ENCODE results near the gene ACVRL1.
A peak's percentile ranks its signal among the peaks of the same experiment; 100 is the strongest.

Gene ACVRL1

GRCh38 chr12:51970904-51971646, 63.8 kb downstream of the ACVRL1 start:
- TF ChIP-seq, protein P1, sequence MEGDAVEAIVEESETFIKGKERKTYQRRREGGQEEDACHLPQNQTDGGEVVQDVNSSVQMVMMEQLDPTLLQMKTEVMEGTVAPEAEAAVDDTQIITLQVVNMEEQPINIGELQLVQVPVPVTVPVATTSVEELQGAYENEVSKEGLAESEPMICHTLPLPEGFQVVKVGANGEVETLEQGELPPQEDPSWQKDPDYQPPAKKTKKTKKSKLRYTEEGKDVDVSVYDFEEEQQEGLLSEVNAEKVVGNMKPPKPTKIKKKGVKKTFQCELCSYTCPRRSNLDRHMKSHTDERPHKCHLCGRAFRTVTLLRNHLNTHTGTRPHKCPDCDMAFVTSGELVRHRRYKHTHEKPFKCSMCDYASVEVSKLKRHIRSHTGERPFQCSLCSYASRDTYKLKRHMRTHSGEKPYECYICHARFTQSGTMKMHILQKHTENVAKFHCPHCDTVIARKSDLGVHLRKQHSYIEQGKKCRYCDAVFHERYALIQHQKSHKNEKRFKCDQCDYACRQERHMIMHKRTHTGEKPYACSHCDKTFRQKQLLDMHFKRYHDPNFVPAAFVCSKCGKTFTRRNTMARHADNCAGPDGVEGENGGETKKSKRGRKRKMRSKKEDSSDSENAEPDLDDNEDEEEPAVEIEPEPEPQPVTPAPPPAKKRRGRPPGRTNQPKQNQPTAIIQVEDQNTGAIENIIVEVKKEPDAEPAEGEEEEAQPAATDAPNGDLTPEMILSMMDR (IDR thresholded peaks at IDR 0.05; ENCODE audit: low read length), result peak; percentile 57
- TF ChIP-seq EZH2phosphoT487 (IDR thresholded peaks at IDR 0.05; ENCODE audit: low read length), result no peak
- Histone ChIP-seq H3K4me3 (ENCODE audit: low read length) (no peak overlapping the region), H3K4me1 (ENCODE audit: low read length) (peaks cover 17% of the 10 kb centered on the region), H3F3A (ENCODE audit: insufficient read depth, low read length) (peaks cover 4% of the 10 kb centered on the region), H3K9me3 (replicated peaks; ENCODE audit: insufficient read depth, low read length) (no peaks in the 10 kb centered on the region), H3K9ac (ENCODE audit: low read length) (no peak overlapping the region), H3K4me2 (ENCODE audit: low read depth, low read length) (peak overlapping the region; percentile 46), H4K20me1 (ENCODE audit: insufficient read depth, low read length) (no peaks in the 10 kb centered on the region), H3K36me3 (replicated peaks; ENCODE audit: insufficient read depth, low read length) (no peaks in the 10 kb centered on the region), H2AFZ (ENCODE audit: low read length) (no peak overlapping the region), H3K27ac (ENCODE audit: low read length) (no peak overlapping the region), H3K79me2 (ENCODE audit: low read length) (no peaks in the 10 kb centered on the region), H3K9me2 (replicated peaks; ENCODE audit: insufficient read depth, low read length) (no peaks in the 10 kb centered on the region), H3K27me3 (replicated peaks; ENCODE audit: insufficient read depth, low read length) (peaks cover 26% of the 10 kb centered on the region; the same call in 1 of the 2 replicates)
- peak; percentile 23 for DNase-seq

- no peak overlapping the region for H3K27ac ChIP-seq (ENCODE audit: low read length)
Observed at GRCh38 chr12:51971679-51972421, 64.5 kb downstream of the ACVRL1 start.

DNA sequence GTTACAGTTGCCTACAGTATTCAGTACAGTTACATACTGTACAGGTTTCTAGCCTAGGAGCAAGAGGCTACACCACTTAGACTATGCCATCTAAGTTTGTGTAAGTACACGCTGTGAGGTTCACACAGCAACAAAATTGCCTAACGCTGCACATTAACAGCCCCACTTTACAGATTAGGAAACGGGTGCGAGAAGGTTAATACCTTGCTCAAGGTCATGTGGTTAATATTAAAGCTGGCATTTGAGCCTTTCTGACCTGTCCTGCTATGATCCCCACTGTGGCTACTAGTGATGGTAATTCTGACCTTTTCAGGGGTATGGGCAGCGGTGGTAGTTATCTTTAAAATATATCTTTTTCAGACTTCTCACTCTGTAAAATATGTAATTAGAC, 65.1 kb downstream of the ACVRL1 start:
- Histone ChIP-seq H2AFZ (ENCODE audit: low read length) (no peak overlapping the region), H3K4me1 (ENCODE audit: low read length) (peaks cover 17% of the 10 kb centered on the region), H3K9ac (ENCODE audit: low read length) (no peak overlapping the region), H3K9me2 (replicated peaks; ENCODE audit: insufficient read depth, low read length) (no peaks in the 10 kb centered on the region), H4K20me1 (ENCODE audit: insufficient read depth, low read length) (no peaks in the 10 kb centered on the region), H3F3A (ENCODE audit: insufficient read depth, low read length) (peaks cover 4% of the 10 kb centered on the region), H3K36me3 (replicated peaks; ENCODE audit: insufficient read depth, low read length) (no peaks in the 10 kb centered on the region), H3K4me3 (ENCODE audit: low read length) (no peak overlapping the region), H3K9me3 (replicated peaks; ENCODE audit: insufficient read depth, low read length) (no peaks in the 10 kb centered on the region), H3K27ac (ENCODE audit: low read length) (no peak overlapping the region), H3K27me3 (replicated peaks; ENCODE audit: insufficient read depth, low read length) (peaks cover 26% of the 10 kb centered on the region; the same call in 1 of the 2 replicates), H3K79me2 (ENCODE audit: low read length) (no peaks in the 10 kb centered on the region), H3K4me2 (ENCODE audit: low read depth, low read length) (peak overlapping the region; percentile 18; the same call in 1 of the 2 replicates)
- no peak for DNase-seq
- no peak for TF ChIP-seq EZH2phosphoT487 (IDR thresholded peaks at IDR 0.05; ENCODE audit: low read length)
- TF ChIP-seq, protein P1 (IDR thresholded peaks at IDR 0.05; ENCODE audit: low read length), result no peak
- no peak for TF ChIP-seq EZH2 (optimal IDR thresholded peaks at IDR 0.05; ENCODE audit: low read depth, low read length)

More at GRCh38 chr12:51971679-51972421, 64.5 kb downstream of the ACVRL1 start:
- H3K4me3 ChIP-seq (ENCODE audit: low read length), result no peak overlapping the region
- no peaks in the 10 kb centered on the region for H4K20me1 ChIP-seq (ENCODE audit: insufficient read depth, low read length)
- H3K36me3 ChIP-seq (replicated peaks; ENCODE audit: insufficient read depth, low read length), result no peaks in the 10 kb centered on the region
- H3K4me2 ChIP-seq (ENCODE audit: low read depth, low read length), result peak overlapping the region; percentile 46
- no peaks in the 10 kb centered on the region for H3K9me2 ChIP-seq (replicated peaks; ENCODE audit: insufficient read depth, low read length)
- H2AFZ ChIP-seq (ENCODE audit: low read length), result no peak overlapping the region
- no peaks in the 10 kb centered on the region for H3K79me2 ChIP-seq (ENCODE audit: low read length)
- DNase-seq, result peak; percentile 57
- no peaks in the 10 kb centered on the region for H3K9me3 ChIP-seq (replicated peaks; ENCODE audit: insufficient read depth, low read length)
- peaks cover 26% of the 10 kb centered on the region; the same call in 1 of the 2 replicates for H3K27me3 ChIP-seq (replicated peaks; ENCODE audit: insufficient read depth, low read length)
- H3K4me1 ChIP-seq (ENCODE audit: low read length), result peaks cover 17% of the 10 kb centered on the region
- TF ChIP-seq EZH2 (optimal IDR thresholded peaks at IDR 0.05; ENCODE audit: low read depth, low read length) (no peak), EZH2phosphoT487 (IDR thresholded peaks at IDR 0.05; ENCODE audit: low read length) (no peak)
- TF ChIP-seq, protein P1 (IDR thresholded peaks at IDR 0.05; ENCODE audit: low read length), result no peak
- peaks cover 4% of the 10 kb centered on the region for H3F3A ChIP-seq (ENCODE audit: insufficient read depth, low read length)
- H3K9ac ChIP-seq (ENCODE audit: low read length), result no peak overlapping the region
